ENCODE measurements around the gene SEMA6B.

- no peak for TF ChIP-seq POLR2AphosphoS5 (IDR thresholded peaks at IDR 0.05; ENCODE audit: low read depth, low read length)
- TF ChIP-seq POLR2A (IDR thresholded peaks at IDR 0.05; ENCODE audit: low read depth, low read length), result no peak
- no peak for TF ChIP-seq TAF1 (IDR thresholded peaks at IDR 0.05; ENCODE audit: low read depth, low read length)
- TF ChIP-seq SPI1 (IDR thresholded peaks at IDR 0.05; ENCODE audit: low read depth, low read length), result no peak
- TF ChIP-seq PAX5 (IDR thresholded peaks at IDR 0.05; ENCODE audit: insufficient read depth, low read length, severe bottlenecking), result no peak
These were observed 36.8 kb upstream of the SEMA6B start for GRCh38 chr19:4596033-4596904.
